ENCODE results near the gene SPTLC1.

DNA sequence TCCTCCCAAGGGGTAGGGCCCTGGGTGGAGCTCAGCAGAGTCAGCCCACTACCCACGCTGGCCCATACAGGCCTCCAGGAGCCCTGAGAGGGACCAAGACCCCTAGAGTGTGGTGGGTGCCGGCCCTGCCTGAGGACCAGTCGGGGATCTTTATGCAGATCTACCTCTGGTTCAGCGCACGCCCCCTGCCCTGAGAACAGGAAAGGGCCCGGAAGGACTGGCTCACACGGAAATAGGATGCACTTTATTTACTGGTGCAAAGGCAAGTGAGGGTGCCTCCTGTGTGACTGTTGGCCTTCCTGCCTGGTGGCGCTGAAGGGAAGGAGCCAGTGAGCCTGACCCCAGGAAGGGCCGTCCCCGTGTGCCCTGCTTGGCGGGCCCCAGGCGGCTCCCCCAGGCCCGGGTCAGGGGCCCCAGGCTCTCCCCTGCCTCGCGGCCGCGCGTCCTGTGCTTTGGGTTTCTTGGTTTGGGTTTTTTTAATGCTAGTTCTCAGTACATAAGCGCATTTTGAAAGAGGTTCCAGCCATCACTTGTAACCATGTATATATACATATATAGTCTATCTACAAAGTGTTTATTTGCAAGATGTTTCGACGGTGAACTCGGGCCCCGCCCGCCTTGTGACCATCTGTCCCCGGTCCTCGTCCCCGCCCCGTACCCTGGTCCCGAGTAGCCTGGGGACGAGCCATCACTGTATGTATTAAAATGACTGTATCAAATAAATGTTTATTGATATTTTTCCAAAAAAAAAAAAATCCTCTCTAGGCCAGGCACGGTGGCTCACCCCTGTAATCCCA, 88.8 kb downstream of the SPTLC1 start:
- TF ChIP-seq SUZ12 (IDR thresholded peaks at IDR 0.05) (no peak), FOXM1 (IDR thresholded peaks at IDR 0.05; ENCODE audit: borderline replicate concordance) (no peak), SP1 (IDR thresholded peaks at IDR 0.05) (no peak), NFRKB (IDR thresholded peaks at IDR 0.05) (no peak), ELF4 (IDR thresholded peaks at IDR 0.05) (no peak), TARDBP (IDR thresholded peaks at IDR 0.05) (no peak), LEF1 (IDR thresholded peaks at IDR 0.05; ENCODE audit: borderline replicate concordance) (no peak), FOXA1 (IDR thresholded peaks at IDR 0.05) (no peak), HDGF (IDR thresholded peaks at IDR 0.05; ENCODE audit: borderline replicate concordance) (no peak), CTBP1 (IDR thresholded peaks at IDR 0.05; ENCODE audit: borderline replicate concordance) (no peak)
- TF ChIP-seq, protein P1, sequence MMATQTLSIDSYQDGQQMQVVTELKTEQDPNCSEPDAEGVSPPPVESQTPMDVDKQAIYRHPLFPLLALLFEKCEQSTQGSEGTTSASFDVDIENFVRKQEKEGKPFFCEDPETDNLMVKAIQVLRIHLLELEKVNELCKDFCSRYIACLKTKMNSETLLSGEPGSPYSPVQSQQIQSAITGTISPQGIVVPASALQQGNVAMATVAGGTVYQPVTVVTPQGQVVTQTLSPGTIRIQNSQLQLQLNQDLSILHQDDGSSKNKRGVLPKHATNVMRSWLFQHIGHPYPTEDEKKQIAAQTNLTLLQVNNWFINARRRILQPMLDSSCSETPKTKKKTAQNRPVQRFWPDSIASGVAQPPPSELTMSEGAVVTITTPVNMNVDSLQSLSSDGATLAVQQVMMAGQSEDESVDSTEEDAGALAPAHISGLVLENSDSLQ (IDR thresholded peaks at IDR 0.05), result no peak
